GM12891 (cell line): Measurements from ENCODE around the gene OXTR.

ENCODE experiments used
- PAX5 ChIP-seq: IDR thresholded peaks from 2 replicates; pipeline ENCODE4 v1.6.1; 2011; ENCODE audit warnings: low read length, moderate library complexity, mild to moderate bottlenecking; ENCODE audit not compliant: insufficient read depth, severe bottlenecking
- POLR2A ChIP-seq: IDR thresholded peaks from 2 replicates; pipeline ENCODE4 v1.6.1; 2011; ENCODE audit warnings: low read depth, low read length, control low read depth
- POLR2AphosphoS5 ChIP-seq: IDR thresholded peaks from 2 replicates; pipeline ENCODE4 v1.6.1; 2011; ENCODE audit warnings: low read depth, low read length, control low read depth
- POU2F2 ChIP-seq: IDR thresholded peaks from 2 replicates; pipeline ENCODE4 v1.6.1; 2011; ENCODE audit warnings: low read depth, mild to moderate bottlenecking, control low read depth, low read length, moderate library complexity
- SPI1 ChIP-seq: IDR thresholded peaks from 2 replicates; pipeline ENCODE4 v1.6.1; 2011; ENCODE audit warnings: low read depth, low read length, control low read depth
- TAF1 ChIP-seq: IDR thresholded peaks from 2 replicates; pipeline ENCODE4 v1.6.1; 2011; ENCODE audit warnings: low read depth, low read length, control low read depth

- TF ChIP-seq POLR2A (no peak), TAF1 (no peak), POLR2AphosphoS5 (no peak), SPI1 (no peak), POU2F2 (no peak), PAX5 (no peak)
Observed at GRCh38 chr3:8817486-8817885, 48.1 kb upstream of the OXTR start.
